Transverse colon (tissue), 3 donors: ENCODE measurements around the gene MTCH1.

Experiments used
- CTCF ChIP-seq, 5 experiments: fragments of 200-600 bp in 3 of 5; fragments of 450-650 bp in 2 of 5; sonication (generic) in 3 of 5; IDR thresholded peaks; 1 replicate in 2 of 5; 2 replicates in 3 of 5; pipeline ENCODE4 v1.5.1; 2016 to 2017; ENCODE audit warnings: antibody characterized with exemption in 5 of 5, inconsistent platforms in 3 of 5, mild to moderate bottlenecking in 2 of 5, moderate library complexity in 1 of 5
- POLR2A ChIP-seq: fragments of 450-650 bp; IDR thresholded peaks from one replicate; pipeline ENCODE4 v1.6.1; 2016; ENCODE audit warnings: antibody characterized with exemption, mild to moderate bottlenecking, moderate library complexity

GRCh38 chr6:36973647-36974046 lies 12.3 kb downstream of the MTCH1 start:
- TF ChIP-seq POLR2A (no peak), CTCF (IDR thresholded peaks at IDR 0.05) (no peak)
